Heart left ventricle (tissue), 16 donors: ENCODE data around the gene PPP2R3C. TPM values are rescaled to one million over a fixed set of nuclear protein-coding genes. Genes with fewer than 3 reads are reported as not detected.
A peak's percentile ranks its signal among the peaks of the same experiment; 100 is the strongest.

Experiments
- ATAC-seq, 4 donors: fragments of 200-7000 bp; cut with Tn5 transposase; one replicate each; pipeline ENCODE4 v1.9.1; 2020 to 2022; ENCODE audit warnings: moderate library complexity in 4 of 4, mild to moderate bottlenecking in 3 of 4, moderate number of reproducible peaks in 1 of 4
- DNase-seq, 5 donors: peaks; one replicate each; pipeline ENCODE4 v3.0.0-alpha.2; 2020
- H3K27ac ChIP-seq, 12 donors: fragments of 200-600 bp; sonication (generic) in 4 of 12; one replicate each; pipeline versions ENCODE4 v1.5.0 to v1.8.0; 2016 to 2022; ENCODE audit warnings: mild to moderate bottlenecking in 2 of 12
- H3K27me3 ChIP-seq, 9 donors: fragments of 200-600 bp; sonication (generic) in 2 of 9; one replicate each; pipeline versions ENCODE4 v1.5.1 to v1.8.0; 2016 to 2022; ENCODE audit warnings: mild to moderate bottlenecking in 3 of 9
- H3K36me3 ChIP-seq, 9 donors: fragments of 200-600 bp; sonication (generic) in 2 of 9; one replicate each; pipeline versions ENCODE4 v1.5.0 to v1.8.0; 2018 to 2022; ENCODE audit warnings: mild to moderate bottlenecking in 2 of 9
- H3K4me1 ChIP-seq, 12 donors: fragments of 200-600 bp; sonication (generic) in 4 of 12; one replicate each; pipeline versions ENCODE4 v1.5.0 to v1.8.0; 2016 to 2022; ENCODE audit warnings: mild to moderate bottlenecking in 3 of 12
- H3K4me3 ChIP-seq, 12 donors: fragments of 200-600 bp; sonication (generic) in 4 of 12; one replicate each; pipeline versions ENCODE4 v1.5.0 to v1.8.0; 2017 to 2022; ENCODE audit warnings: mild to moderate bottlenecking in 9 of 12, moderate library complexity in 4 of 12
- H3K9me3 ChIP-seq, 12 donors: fragments of 200-600 bp; sonication (generic) in 4 of 12; one replicate each; pipeline versions ENCODE4 v1.5.0 to v1.8.0; 2016 to 2022; ENCODE audit warnings: mild to moderate bottlenecking in 1 of 12
- CTCF ChIP-seq, 12 donors: fragments of 200-600 bp; sonication (generic) in 4 of 12; IDR thresholded peaks; one replicate each; pipeline versions ENCODE4 v1.5.0 to v1.8.0; 2018 to 2022; ENCODE audit warnings: antibody characterized with exemption in 12 of 12, mild to moderate bottlenecking in 5 of 12
- POLR2A ChIP-seq, 2 donors: fragments of 450-650 bp; IDR thresholded peaks; one replicate each; pipeline ENCODE4 v1.6.1; 2017; ENCODE audit warnings: antibody characterized with exemption in 2 of 2, mild to moderate bottlenecking in 2 of 2, moderate library complexity in 2 of 2
- WGBS, 4 donors: extraction: QIAGEN DNeasy Blood & Tissue Kit in 2 of 4; methylation state at CpG; one replicate each; pipeline versions ENCODE4 v1.1.5 to v1.1.7; 2013 to 2018; 5-methylcytosine and 5-hydroxymethylcytosine counted together
- intact Hi-C, 10 donors: fragments of 100-400 bp; cut with DNase I; formaldehyde crosslinking; loops; one replicate each; pipeline versions ENCODE4 v1.11.1 to v1.14.2; 2022
- long read RNA-seq, 3 donors: library from polyadenylated mRNA; unstranded; transcript quantifications; one replicate each; pipeline ENCODE4 v2.0.0, GENCODE V29; 2020 to 2021
- polyA plus RNA-seq, 2 donors: library from polyadenylated mRNA; stranded (reverse); fragments of 200-250 nt; gene quantifications; one replicate each; pipeline ENCODE4 v1.2.3, GENCODE V29; 2013
- total RNA-seq, 9 donors: library from RNA; depleted of rRNA in 2 of 9; stranded (reverse); fragments of >200 nt in 2 of 9; fragmentation: NEBNext Ultra II Directional in 3 of 9; extraction: Animal tissue kit (Norgen Biotek cat#: 25700) in 3 of 9; gene quantifications; one replicate each; pipeline versions ENCODE4 v1.1.0 to v1.2.4, GENCODE V29; 2016 to 2023
- donor health status: ischemic (EF 13 %, LVEDD 7.1; RV severe dilation, severe dysfunction).
- donor health status: healthy with polysubstance abuse.
- donor health status: DM: no; HTN: yes; CAD: no.
- donor health status: DM: no; HTN: no; CAD: no.
- donor health status: ischemic (EF 25% LVEDD 6.9; RV normal size, moderate dysfunction).
- donor health status: ischemic (EF 25% LVEDD 5.7; RV mildly dilated, moderate dysfunction).
- donor health status: healthy.
- donor health status: DM: yes; HTN: yes; CAD: no.
- donor health status: ischemic (EF 35%, LVEDD 5.7; RV mildly dilated, moderate dysfunction).
- donor health status: nonischemic (EF 11% LVEDD 7.7; RV severe dilation, severe dysfunction).
- donor health status: DM: yes; HTN: yes; CAD: no.
- donor health status: PGD.
- donor health status: ischemic (EF 29% LVEDD 5.4; RV normal size, mild dysfunction).
- donor health status: nonischemic (EF 23%, LVEDD 6.1; RV moderate dilation, normal function).

Gene PPP2R3C
- total RNA-seq (10 to 100 TPM; 15.2 to 37.3 (median 28.5) TPM), polyA plus RNA-seq (10 to 100 TPM; 25.0 to 34.3 TPM)
- long read RNA-seq, donor 1, transcript PPP2R3C-201 (13 exons, 1,839 nt): major isoform, 19 of 31 reads
- long read RNA-seq, donor 1, partial matches to known transcripts: 1 of 31 reads
- long read RNA-seq, donor 1, other reads (novel, unspliced or antisense): 7 of 31 reads
- long read RNA-seq, donor 2, transcript PPP2R3C-217 (12 exons, 1,846 nt): minor isoform, 15 of 100 reads
- long read RNA-seq, donor 2, transcript PPP2R3C-201 (13 exons, 1,839 nt): major isoform, 69 of 100 reads
- long read RNA-seq, donor 2, partial matches to known transcripts: 1 of 100 reads
- long read RNA-seq, donor 2, other reads (novel, unspliced or antisense): 13 of 100 reads
- long read RNA-seq, donor 3, transcript PPP2R3C-201 (13 exons, 1,839 nt): major isoform, 18 of 34 reads
- long read RNA-seq, donor 3, partial matches to known transcripts: 4 of 34 reads
- long read RNA-seq, donor 3, other reads (novel, unspliced or antisense): 9 of 34 reads

DNA sequence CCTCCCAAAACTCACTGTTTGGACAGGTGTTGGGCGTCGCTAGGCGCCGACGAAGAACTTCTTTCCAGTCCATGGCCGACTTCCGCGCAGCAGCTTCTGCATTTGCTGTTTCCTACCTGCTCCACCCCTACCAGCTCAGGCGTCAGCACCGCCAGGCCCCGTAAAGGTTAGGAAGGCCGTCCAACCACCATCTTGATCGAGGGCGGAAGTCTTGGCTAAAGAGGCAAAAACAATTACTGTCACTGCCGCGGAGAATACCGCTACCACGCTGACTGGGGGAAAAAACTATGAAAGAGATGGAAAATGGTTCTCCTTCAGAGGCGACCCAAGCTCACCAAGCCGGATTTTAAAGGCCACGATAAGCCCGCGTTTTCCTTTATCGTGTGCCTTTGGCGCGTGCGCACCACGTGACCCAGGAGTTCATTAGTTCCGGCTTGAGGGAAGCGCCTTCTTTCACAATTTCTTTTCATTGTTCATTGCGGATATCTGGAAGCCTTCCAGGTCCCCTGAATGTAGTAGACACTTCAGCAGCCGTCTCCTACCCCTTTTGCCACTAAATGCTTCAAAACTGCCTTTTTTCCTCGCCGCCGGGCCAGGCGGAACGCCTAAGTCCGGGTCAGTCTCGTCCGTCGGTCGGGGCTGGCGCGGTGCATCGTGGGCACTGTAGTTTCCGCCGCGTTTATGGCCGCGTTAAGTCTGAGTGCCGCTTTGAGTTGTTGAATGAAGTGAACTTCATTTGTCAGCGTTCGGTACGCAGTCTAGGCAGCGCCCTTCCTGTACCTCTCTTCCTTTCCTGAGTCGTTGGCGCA, at the start of gene PPP2R3C, which contains the start of gene PRORP:
Gene PPP2R3C, minus strand, starts transcription at position 104 of the 809 bp plus-strand sequence. Its CDS starts 31 bp downstream, at position 73.
Gene PRORP, plus strand, starts transcription at position 666 of the 809 bp plus-strand sequence. CDS start 694 bp downstream, outside the sequence.
- Histone ChIP-seq H3K4me3 (peak within 1 kb of the TSS; percentile 55 to 86 (median 68)), H3K36me3 (peaks cover 0 to 28% (median 8%) of the 10 kb centered on the region in 9 donors), H3K27ac (peak within 1 kb of the TSS; percentile 91 to 100 (median 96)), H3K27me3 (no peaks in the 10 kb centered on the region), H3K4me1 (peaks cover 0 to 53% (median 18%) of the 10 kb centered on the region in 12 donors), H3K9me3 (no peaks in the 10 kb centered on the region)
- ATAC-seq (peak; percentile 95 to 97 (median 96)), DNase-seq (peak; percentile 91 to 94 (median 92))
- TF ChIP-seq POLR2A (IDR thresholded peaks at IDR 0.05) (peak in 1 of 2 donors; percentile 60), CTCF (IDR thresholded peaks at IDR 0.05) (no peak)
- WGBS, 4 donors: 0% methylated on average over 51 to 57 of the region's 57 CpGs
- intact Hi-C loops: loop anchor here in 6 of 10 donors (1.0 to 10.0 kb wide), 11 partner anchors 75 to 685 kb away; partner anchors contain the start of genes FAM177A1 (in 4 of the 6), BAZ1A (in 2 of the 6), SRP54 (in 2 of the 6) and NFKBIA (in 1 of the 6)

DNA sequence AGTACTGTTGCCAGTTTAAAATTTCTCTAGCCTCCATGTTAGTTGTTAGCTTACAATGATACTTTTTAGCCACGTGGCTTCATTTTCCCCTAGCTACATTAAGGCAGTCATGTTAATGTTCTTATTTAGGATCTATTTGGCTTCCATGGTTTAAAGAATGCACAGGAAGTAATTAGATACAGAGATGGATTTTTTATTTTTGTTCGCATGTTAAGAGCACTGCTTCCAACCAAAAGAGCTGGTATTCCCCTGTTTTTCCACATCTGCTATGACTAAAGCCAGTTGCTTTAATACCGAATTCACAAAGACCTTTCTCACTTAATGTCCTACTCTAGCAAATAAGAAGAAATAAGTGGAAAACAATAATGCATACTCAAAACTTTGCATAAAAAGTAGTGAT, 45.7 kb upstream of the PPP2R3C start:
- intact Hi-C loops: no loop called here
- WGBS, 4 donors: 92 to 93% (median 92%) methylated on average over 3 of the region's 3 CpGs
- DNase-seq: no peak
- ATAC-seq: no peak
- no peak overlapping the region for H3K4me3 ChIP-seq
- no peaks in the 10 kb centered on the region for H3K4me1 ChIP-seq
- H3K27ac ChIP-seq: no peak overlapping the region
- H3K27me3 ChIP-seq: no peaks in the 10 kb centered on the region
- TF ChIP-seq CTCF (IDR thresholded peaks at IDR 0.05) (no peak), POLR2A (IDR thresholded peaks at IDR 0.05) (no peak)
- H3K9me3 ChIP-seq: peaks cover 0 to 6% (median 0%) of the 10 kb centered on the region in 12 donors
- peaks cover 0 to 8% (median 0%) of the 10 kb centered on the region in 9 donors for H3K36me3 ChIP-seq

DNA sequence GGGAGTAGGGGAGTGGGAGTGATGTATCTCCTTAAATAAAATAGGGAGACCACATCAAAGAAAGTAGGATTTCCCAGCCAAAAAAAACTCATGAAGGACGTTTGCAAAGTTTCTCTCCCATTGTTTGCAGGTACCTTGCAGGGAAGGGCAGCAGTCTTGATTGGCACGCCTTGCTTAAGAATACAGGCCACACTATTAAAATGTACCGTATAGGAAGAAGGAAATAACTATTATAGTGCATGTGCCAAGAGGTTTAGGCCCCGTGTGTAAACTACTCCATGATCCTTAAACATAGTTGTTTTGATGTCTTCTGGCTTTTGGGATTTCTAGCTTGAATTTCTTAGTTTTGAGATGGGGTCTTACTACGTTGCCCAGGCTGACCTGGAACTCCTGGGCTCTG, 43.1 kb upstream of the PPP2R3C start:
- intact Hi-C loops: no loop called here

More for the DNA sequence above, 43.1 kb upstream of the PPP2R3C start:
- 76 to 84% (median 83%) methylated on average over 5 of the region's 5 CpGs for WGBS, 4 donors
- Histone ChIP-seq H3K4me3 (no peak overlapping the region), H3K9me3 (peaks cover 0 to 6% (median 0%) of the 10 kb centered on the region in 12 donors), H3K4me1 (peaks cover 0 to 21% (median 0%) of the 10 kb centered on the region in 12 donors), H3K36me3 (peaks cover 0 to 7% (median 0%) of the 10 kb centered on the region in 9 donors), H3K27me3 (no peaks in the 10 kb centered on the region), H3K27ac (no peak overlapping the region)
- ATAC-seq (no peak), DNase-seq (no peak)
- no peak for TF ChIP-seq POLR2A (IDR thresholded peaks at IDR 0.05)
- TF ChIP-seq CTCF (IDR thresholded peaks at IDR 0.05): no peak
